ENCODE measurements around the gene LMAN1L.

DNA sequence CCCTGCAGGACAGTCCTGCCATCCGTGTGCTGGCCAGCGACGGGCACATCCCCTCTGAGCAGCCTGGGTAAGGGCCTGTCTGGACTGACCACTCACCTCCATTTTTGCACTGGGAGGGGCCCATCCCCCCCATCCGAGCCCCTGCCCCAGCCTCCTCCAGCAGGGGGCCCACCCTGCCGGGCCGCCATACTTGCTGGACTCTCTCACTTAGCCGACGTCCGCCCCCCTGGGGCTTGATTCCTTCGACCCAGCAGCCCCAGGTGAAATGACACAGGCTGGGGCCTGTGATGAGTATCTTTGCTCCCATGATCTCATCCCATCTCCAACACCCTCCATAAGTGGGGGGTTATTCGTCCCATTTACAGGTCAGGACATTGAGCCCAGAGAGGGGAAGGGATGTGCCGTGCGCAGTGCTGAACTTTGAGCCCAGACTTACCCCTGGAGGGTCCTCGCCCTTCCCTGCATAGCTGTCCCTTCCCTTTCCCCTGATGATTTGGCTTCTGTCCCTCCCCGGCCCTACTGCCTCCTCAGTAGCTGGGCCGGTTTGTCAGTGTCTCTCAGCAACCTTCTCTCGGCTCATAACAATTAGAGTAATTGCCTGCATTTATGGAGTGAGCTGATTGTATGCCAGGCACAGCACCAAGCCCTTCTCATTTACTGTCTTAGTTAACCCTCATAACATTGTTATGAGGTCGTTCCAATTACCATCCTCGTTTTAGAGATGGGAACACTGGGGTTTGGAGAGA lies 4.2 kb downstream of the LMAN1L start:
- TF ChIP-seq, protein P1, sequence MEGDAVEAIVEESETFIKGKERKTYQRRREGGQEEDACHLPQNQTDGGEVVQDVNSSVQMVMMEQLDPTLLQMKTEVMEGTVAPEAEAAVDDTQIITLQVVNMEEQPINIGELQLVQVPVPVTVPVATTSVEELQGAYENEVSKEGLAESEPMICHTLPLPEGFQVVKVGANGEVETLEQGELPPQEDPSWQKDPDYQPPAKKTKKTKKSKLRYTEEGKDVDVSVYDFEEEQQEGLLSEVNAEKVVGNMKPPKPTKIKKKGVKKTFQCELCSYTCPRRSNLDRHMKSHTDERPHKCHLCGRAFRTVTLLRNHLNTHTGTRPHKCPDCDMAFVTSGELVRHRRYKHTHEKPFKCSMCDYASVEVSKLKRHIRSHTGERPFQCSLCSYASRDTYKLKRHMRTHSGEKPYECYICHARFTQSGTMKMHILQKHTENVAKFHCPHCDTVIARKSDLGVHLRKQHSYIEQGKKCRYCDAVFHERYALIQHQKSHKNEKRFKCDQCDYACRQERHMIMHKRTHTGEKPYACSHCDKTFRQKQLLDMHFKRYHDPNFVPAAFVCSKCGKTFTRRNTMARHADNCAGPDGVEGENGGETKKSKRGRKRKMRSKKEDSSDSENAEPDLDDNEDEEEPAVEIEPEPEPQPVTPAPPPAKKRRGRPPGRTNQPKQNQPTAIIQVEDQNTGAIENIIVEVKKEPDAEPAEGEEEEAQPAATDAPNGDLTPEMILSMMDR (IDR thresholded peaks at IDR 0.05; ENCODE audit: low read depth, low read length), result no peak
- no peak for TF ChIP-seq EZH2phosphoT487 (IDR thresholded peaks at IDR 0.05; ENCODE audit: low read depth)

Measured in OCI-LY3 (cell line).